GM21825 (cell line): ENCODE results near the gene KIF26B.

Experiments
- ATAC-seq: cut with Tn5 transposase; IDR thresholded peaks from one replicate; pipeline ENCODE4 v1.9.1; 2021; ENCODE audit warnings: mild to moderate bottlenecking, moderate library complexity; ENCODE audit not compliant: unreplicated experiment

Gene KIF26B

GRCh38 chr1:245484176-245484575 lies 329.4 kb downstream of the KIF26B start:
- ATAC-seq = no peak

GRCh38 chr1:245485996-245486395 lies 331.2 kb downstream of the KIF26B start:
- ATAC-seq = no peak

- ATAC-seq = no peak
Measured at GRCh38 chr1:245486775-245487470, 332.1 kb downstream of the KIF26B start.

GRCh38 chr1:245488346-245489129 lies 333.8 kb downstream of the KIF26B start:
- ATAC-seq = no peak

GRCh38 chr1:245489838-245490237 lies 335.1 kb downstream of the KIF26B start:
- no peak for ATAC-seq

GRCh38 chr1:245493029-245493428 lies 338.2 kb downstream of the KIF26B start:
- ATAC-seq = no peak

GRCh38 chr1:245495681-245496080 lies 340.9 kb downstream of the KIF26B start:
- no peak for ATAC-seq

GRCh38 chr1:245500546-245500945 lies 345.8 kb downstream of the KIF26B start:
- ATAC-seq = no peak

GRCh38 chr1:245501633-245502032 lies 346.8 kb downstream of the KIF26B start:
- ATAC-seq = no peak

GRCh38 chr1:245503548-245503947 lies 348.8 kb downstream of the KIF26B start:
- ATAC-seq = no peak

- no peak for ATAC-seq
Measured at GRCh38 chr1:245510144-245510543, 355.4 kb downstream of the KIF26B start.

GRCh38 chr1:245512181-245512888 lies 357.6 kb downstream of the KIF26B start:
- no peak for ATAC-seq

- ATAC-seq = no peak
Measured at GRCh38 chr1:245512980-245513578, 358.3 kb downstream of the KIF26B start.

- no peak for ATAC-seq
Measured at GRCh38 chr1:245516284-245516759, 361.5 kb downstream of the KIF26B start.

- no peak for ATAC-seq
Measured at GRCh38 chr1:245520611-245521010, 365.8 kb downstream of the KIF26B start.

- ATAC-seq = no peak
Measured at GRCh38 chr1:245526141-245526540, 371.4 kb downstream of the KIF26B start.

- no peak for ATAC-seq
Measured at GRCh38 chr1:245528258-245528635, 373.5 kb downstream of the KIF26B start.

- ATAC-seq = no peak
Measured at GRCh38 chr1:245530937-245531336, 376.2 kb downstream of the KIF26B start.

GRCh38 chr1:245537992-245538391 lies 383.2 kb downstream of the KIF26B start:
- ATAC-seq = no peak

GRCh38 chr1:245538671-245539070 lies 383.9 kb downstream of the KIF26B start:
- no peak for ATAC-seq

- no peak for ATAC-seq
Measured at GRCh38 chr1:245541369-245541768, 386.6 kb downstream of the KIF26B start.
